Caco-2 (cell line): ENCODE data around the gene GRIFIN. TPM values are rescaled to one million over a fixed set of nuclear protein-coding genes. Genes with fewer than 3 reads are reported as not detected.

Experiments used
- BruUV-seq: library from RNA; stranded (reverse); fragments of 400-500 nt; replicated peaks from 2 replicates; lab custom pipeline; 2021; lab: Mats Ljungman, UMichigan
- CTCF ChIA-PET: fragments of 300-600 bp; sonication (Branson Sonifier 250); formaldehyde crosslinking; loops from one replicate; lab custom pipeline; 2022; ENCODE audit warnings: antibody characterized with exemption; lab: Charles Lee
- POLR2A ChIA-PET: fragments of 300-600 bp; sonication (Branson Sonifier 250); formaldehyde crosslinking; loops from one replicate; lab custom pipeline; 2022; ENCODE audit warnings: antibody characterized with exemption; lab: Charles Lee
- DNase-seq, 2 experiments: peaks; one replicate each; pipeline versions ENCODE4 v3.0.0 to v3.0.0-alpha.2; 2020 to 2022
- H3K27me3 ChIP-seq: replicated peaks from 2 replicates; pipeline ENCODE4 v1.6.0; 2011; ENCODE audit warnings: low read length; ENCODE audit not compliant: control insufficient read depth, insufficient read depth
- H3K36me3 ChIP-seq: 2 replicates; pipeline ENCODE4 v1.5.1; 2011; ENCODE audit warnings: low read length; ENCODE audit not compliant: control insufficient read depth, insufficient read depth
- H3K4me1 ChIP-seq: fragments of 250-450 bp; sonication (Bioruptor Pico); 2 replicates; pipeline ENCODE4 v1.5.1; 2020; ENCODE audit warnings: mild to moderate bottlenecking
- H3K4me3 ChIP-seq: 2 replicates; pipeline ENCODE4 v1.5.1; 2011; ENCODE audit warnings: low read depth, mild to moderate bottlenecking, control low read depth, low read length
- H3K9me3 ChIP-seq: fragments of 250-450 bp; sonication (Bioruptor Pico); 2 replicates; pipeline ENCODE4 v1.5.1; 2020; ENCODE audit warnings: mild to moderate bottlenecking, moderate library complexity
- H3K27ac Mint-ChIP-seq: one replicate; pipeline ENCODE4 v1.8.0; 2022; ENCODE audit warnings: mixed read lengths; ENCODE audit not compliant: unreplicated experiment
- H3K27me3 Mint-ChIP-seq: one replicate; pipeline ENCODE4 v1.8.0; 2022; ENCODE audit warnings: mixed read lengths; ENCODE audit not compliant: insufficient read depth, unreplicated experiment
- H3K36me3 Mint-ChIP-seq: one replicate; pipeline ENCODE4 v1.8.0; 2022; ENCODE audit warnings: mild to moderate bottlenecking, mixed read lengths; ENCODE audit not compliant: insufficient read depth, unreplicated experiment
- H3K4me1 Mint-ChIP-seq: one replicate; pipeline ENCODE4 v1.8.0; 2022; ENCODE audit warnings: low read depth, mixed read lengths; ENCODE audit not compliant: unreplicated experiment
- H3K4me3 Mint-ChIP-seq: one replicate; pipeline ENCODE4 v1.8.0; 2022; ENCODE audit warnings: mild to moderate bottlenecking, moderate library complexity, mixed read lengths; ENCODE audit not compliant: unreplicated experiment
- H3K9me3 Mint-ChIP-seq: one replicate; pipeline ENCODE4 v1.8.0; 2022; ENCODE audit warnings: mixed read lengths; ENCODE audit not compliant: unreplicated experiment
- intact Hi-C: fragments of 100-400 bp; cut with micrococcal nuclease; formaldehyde crosslinking; loops from one replicate; pipeline ENCODE4 v1.10.0; 2022; ENCODE audit not compliant: unreplicated experiment
- total RNA-seq: library from RNA; stranded (reverse); gene quantifications from 2 replicates; pipeline ENCODE4 v1.2.3, GENCODE V29; 2022
- TF ChIP-seq, protein P1 (sequence below), 2 experiments: fragments of 200-600 bp in 1 of 2; IDR thresholded peaks; 1 replicate in 1 of 2; 2 replicates in 1 of 2; pipeline versions ENCODE4 v1.5.1 to v1.8.0; 2011 to 2022; ENCODE audit warnings: antibody characterized with exemption in 1 of 2, control low read depth in 1 of 2, inconsistent platforms in 1 of 2, low read depth in 1 of 2, low read length in 1 of 2, mild to moderate bottlenecking in 1 of 2, moderate library complexity in 1 of 2; ENCODE audit not compliant: insufficient read depth in 1 of 2, severe bottlenecking in 1 of 2, unreplicated experiment in 1 of 2

The GRIFIN gene
- total RNA-seq, 1 experiment from 2014 or later: not detected

DNA sequence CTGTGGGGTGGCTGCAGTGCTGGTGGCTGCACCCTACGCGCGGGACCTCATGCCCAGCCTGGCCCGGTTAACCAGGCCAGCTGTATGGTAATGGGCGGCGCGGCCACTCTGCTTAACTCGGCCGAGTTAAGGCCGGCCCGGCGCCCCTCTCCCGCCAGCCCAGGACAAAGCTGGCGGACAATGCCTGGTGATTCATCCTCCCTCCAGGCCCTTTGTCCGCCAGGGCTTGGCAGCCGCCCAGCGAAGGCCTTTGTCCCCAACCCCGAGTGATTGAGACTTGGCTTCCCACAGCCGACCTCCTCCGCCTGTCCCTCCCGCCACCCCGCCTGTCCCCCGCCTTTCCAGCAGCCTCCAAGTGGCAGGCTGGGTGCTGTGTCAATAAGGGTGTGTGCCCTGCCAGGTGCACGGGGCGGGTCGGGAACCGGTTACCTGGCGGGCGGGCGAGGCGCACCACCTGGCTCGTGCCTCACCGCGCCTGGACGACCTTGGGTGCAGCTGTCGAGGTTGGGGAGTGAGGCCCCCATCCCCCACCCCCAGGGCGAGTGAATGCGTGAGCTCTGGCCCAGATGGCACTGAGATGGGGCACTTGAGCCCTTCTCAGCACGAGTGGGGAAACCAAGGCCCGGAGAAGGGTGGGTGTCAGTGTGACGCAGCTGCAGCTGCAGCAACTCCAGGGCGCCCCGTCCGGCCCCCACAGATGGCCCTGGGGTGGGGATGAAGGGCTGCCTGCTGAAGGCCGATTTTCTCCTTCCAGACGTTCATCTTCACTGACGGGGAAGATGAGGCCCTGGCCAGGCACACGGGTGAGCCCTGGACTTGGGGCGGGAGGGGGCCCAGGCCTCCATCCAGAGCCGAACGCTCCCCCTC is 48.0 kb upstream of the GRIFIN start:
- H3K4me3 ChIP-seq: no peak overlapping the region
- no peaks in the 10 kb centered on the region for H3K27me3 ChIP-seq
- H3K9me3 Mint-ChIP-seq: no peaks in the 10 kb centered on the region
- no peak overlapping the region for H3K4me3 Mint-ChIP-seq
- H3K4me1 Mint-ChIP-seq: peaks cover 25% of the 10 kb centered on the region
- no TSS peak for BruUV-seq
- peaks cover 8% of the 10 kb centered on the region for H3K36me3 Mint-ChIP-seq
- ChIA-PET POLR2A (interaction anchor here (0.5 kb wide), 1 partner anchor 107 kb away, joined by 7 read pairs; no protein-coding TSS in a partner anchor), CTCF (no interaction called here)
- H3K27me3 Mint-ChIP-seq: no peaks in the 10 kb centered on the region
- H3K4me1 ChIP-seq: peaks cover 74% of the 10 kb centered on the region
- TF ChIP-seq, protein P1, sequence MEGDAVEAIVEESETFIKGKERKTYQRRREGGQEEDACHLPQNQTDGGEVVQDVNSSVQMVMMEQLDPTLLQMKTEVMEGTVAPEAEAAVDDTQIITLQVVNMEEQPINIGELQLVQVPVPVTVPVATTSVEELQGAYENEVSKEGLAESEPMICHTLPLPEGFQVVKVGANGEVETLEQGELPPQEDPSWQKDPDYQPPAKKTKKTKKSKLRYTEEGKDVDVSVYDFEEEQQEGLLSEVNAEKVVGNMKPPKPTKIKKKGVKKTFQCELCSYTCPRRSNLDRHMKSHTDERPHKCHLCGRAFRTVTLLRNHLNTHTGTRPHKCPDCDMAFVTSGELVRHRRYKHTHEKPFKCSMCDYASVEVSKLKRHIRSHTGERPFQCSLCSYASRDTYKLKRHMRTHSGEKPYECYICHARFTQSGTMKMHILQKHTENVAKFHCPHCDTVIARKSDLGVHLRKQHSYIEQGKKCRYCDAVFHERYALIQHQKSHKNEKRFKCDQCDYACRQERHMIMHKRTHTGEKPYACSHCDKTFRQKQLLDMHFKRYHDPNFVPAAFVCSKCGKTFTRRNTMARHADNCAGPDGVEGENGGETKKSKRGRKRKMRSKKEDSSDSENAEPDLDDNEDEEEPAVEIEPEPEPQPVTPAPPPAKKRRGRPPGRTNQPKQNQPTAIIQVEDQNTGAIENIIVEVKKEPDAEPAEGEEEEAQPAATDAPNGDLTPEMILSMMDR (IDR thresholded peaks at IDR 0.05; ENCODE audit: insufficient read depth in 1 of 2, low read depth in 1 of 2, low read length in 1 of 2, severe bottlenecking in 1 of 2, unreplicated experiment in 1 of 2): no peak
- no peaks in the 10 kb centered on the region for H3K36me3 ChIP-seq
- peak in 1 of 2 experiments; percentile 80 for DNase-seq
- no peaks in the 10 kb centered on the region for H3K9me3 ChIP-seq
- intact Hi-C loops: no loop called here
- no peak overlapping the region for H3K27ac Mint-ChIP-seq

DNA sequence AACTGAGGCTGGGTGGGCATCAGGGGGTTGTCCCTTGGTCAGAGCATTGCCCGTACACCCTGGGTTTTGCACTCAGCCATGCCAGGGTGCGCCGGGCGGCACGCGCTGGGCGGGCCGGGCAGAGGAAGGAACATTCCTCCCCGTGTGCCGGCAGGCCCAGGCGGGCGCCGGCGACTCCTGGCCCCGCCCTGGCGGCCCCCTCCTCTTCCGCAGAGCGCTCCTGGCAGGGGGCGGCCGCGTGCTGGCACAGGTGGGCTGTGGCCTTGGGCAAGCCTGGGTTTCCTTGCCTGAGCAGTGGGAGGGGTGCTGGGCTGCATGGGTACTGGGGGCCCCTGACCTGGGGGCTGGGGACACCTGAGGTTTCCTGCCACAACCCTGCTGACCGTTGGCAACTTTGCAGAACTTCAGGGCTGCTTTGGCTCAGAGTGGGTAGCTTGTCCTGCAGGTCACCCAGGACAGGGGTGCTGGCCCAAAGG is 47.3 kb upstream of the GRIFIN start:
- peaks cover 8% of the 10 kb centered on the region for H3K36me3 Mint-ChIP-seq
- no peaks in the 10 kb centered on the region for H3K27me3 ChIP-seq
- no peaks in the 10 kb centered on the region for H3K9me3 ChIP-seq
- intact Hi-C loops: no loop called here
- H3K4me1 Mint-ChIP-seq: peaks cover 24% of the 10 kb centered on the region
- no peaks in the 10 kb centered on the region for H3K9me3 Mint-ChIP-seq
- no TSS peak for BruUV-seq
- no peak overlapping the region for H3K4me3 ChIP-seq
- CTCF ChIA-PET: no interaction called here
- no peak overlapping the region for H3K4me3 Mint-ChIP-seq
- no peaks in the 10 kb centered on the region for H3K27me3 Mint-ChIP-seq
- TF ChIP-seq, protein P1 (IDR thresholded peaks at IDR 0.05; ENCODE audit: insufficient read depth in 1 of 2, low read depth in 1 of 2, low read length in 1 of 2, severe bottlenecking in 1 of 2, unreplicated experiment in 1 of 2): no peak
- H3K4me1 ChIP-seq: peaks cover 74% of the 10 kb centered on the region
- H3K36me3 ChIP-seq: no peaks in the 10 kb centered on the region
- POLR2A ChIA-PET: interaction anchor here (0.5 kb wide), 1 partner anchor 108 kb away, joined by 7 read pairs; no protein-coding TSS in a partner anchor
- H3K27ac Mint-ChIP-seq: peak overlapping the region; percentile 21
- no peak for DNase-seq

DNA sequence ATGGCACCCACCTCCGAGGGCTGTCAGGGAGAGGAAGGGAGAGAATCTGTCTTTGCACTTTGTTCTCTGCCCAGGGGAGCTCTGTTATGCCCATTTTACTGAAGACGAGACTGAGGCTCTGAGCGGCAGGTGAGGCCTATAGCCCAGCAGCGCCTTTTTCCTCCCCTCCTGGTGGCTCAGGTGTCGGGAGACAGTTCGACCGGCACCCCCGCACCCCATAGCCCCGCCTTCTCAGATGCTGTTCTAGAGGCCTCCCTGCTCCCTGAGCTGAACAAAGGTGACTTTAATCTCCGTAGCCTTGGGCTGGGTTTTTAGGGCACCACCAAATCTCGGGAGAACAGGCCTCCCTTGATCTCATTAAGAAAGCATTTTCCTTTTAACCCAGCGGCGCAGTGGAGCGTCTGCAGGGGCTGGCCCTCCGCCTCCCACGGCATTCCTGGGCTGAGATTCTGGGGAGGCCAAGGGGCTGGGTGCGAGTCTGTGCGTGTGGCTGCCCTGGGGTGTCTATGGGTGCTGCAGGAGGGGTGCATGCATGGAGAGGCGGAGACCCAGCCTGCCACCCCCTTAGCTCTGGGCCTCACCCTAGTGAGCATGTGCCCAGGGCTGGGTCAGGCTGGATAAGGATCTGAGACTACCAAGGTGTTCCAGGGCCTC is 46.7 kb upstream of the GRIFIN start:
- POLR2A ChIA-PET: no interaction called here
- peak; percentile 57 to 87 for DNase-seq
- H3K9me3 Mint-ChIP-seq: no peaks in the 10 kb centered on the region
- H3K9me3 ChIP-seq: no peaks in the 10 kb centered on the region
- peak overlapping the region; percentile 2 for H3K4me3 Mint-ChIP-seq
- peak overlapping the region; percentile 21 for H3K27ac Mint-ChIP-seq
- no peaks in the 10 kb centered on the region for H3K36me3 ChIP-seq
- no peak overlapping the region for H3K4me3 ChIP-seq
- H3K27me3 ChIP-seq: no peaks in the 10 kb centered on the region
- TF ChIP-seq, protein P1 (IDR thresholded peaks at IDR 0.05; ENCODE audit: insufficient read depth in 1 of 2, low read depth in 1 of 2, low read length in 1 of 2, severe bottlenecking in 1 of 2, unreplicated experiment in 1 of 2): no peak
- H3K27me3 Mint-ChIP-seq: no peaks in the 10 kb centered on the region
- peaks cover 69% of the 10 kb centered on the region for H3K4me1 ChIP-seq
- intact Hi-C loops: no loop called here
- BruUV-seq: no TSS peak
- H3K4me1 Mint-ChIP-seq: peaks cover 18% of the 10 kb centered on the region
- CTCF ChIA-PET: no interaction called here
- H3K36me3 Mint-ChIP-seq: peaks cover 14% of the 10 kb centered on the region
